ENCODE results near the gene VPS35L.

- no peak for TF ChIP-seq EZH2 (IDR thresholded peaks at IDR 0.05; ENCODE audit: borderline replicate concordance, insufficient read depth, low read depth, low read length, poor library complexity, severe bottlenecking)
- no peak for TF ChIP-seq CTCF (IDR thresholded peaks at IDR 0.05)
Measured at GRCh38 chr16:19522397-19522732, 33.1 kb upstream of the VPS35L start.
